HCEC 1CT (cell line): ENCODE data around the gene NKG7.

ENCODE experiments used
- DNase-seq: peaks from one replicate; pipeline ENCODE4 v3.0.0-alpha.2; 2017

Gene NKG7

DNA sequence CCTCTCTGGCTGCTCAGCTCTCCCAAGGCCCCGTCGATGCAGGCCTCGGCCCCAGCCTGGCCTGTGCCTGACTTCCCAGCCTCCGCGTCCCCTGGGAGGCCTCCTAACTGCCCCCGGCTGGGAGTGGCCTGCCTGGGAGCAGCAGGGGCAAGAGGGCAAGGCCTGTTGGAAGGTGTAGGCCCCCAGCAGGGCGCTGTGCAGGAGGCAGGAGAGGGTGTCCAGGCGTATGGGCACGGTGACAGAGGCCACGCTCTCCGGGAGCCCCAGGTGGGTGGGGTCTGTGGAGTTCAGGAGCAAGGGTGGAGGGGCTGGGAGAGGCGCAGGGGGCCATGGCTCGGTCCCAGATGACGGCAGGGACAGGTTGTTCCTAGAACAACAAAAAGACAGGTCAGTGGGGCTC lies 16.7 kb upstream of the NKG7 start:
- DNase-seq: no peak

DNA sequence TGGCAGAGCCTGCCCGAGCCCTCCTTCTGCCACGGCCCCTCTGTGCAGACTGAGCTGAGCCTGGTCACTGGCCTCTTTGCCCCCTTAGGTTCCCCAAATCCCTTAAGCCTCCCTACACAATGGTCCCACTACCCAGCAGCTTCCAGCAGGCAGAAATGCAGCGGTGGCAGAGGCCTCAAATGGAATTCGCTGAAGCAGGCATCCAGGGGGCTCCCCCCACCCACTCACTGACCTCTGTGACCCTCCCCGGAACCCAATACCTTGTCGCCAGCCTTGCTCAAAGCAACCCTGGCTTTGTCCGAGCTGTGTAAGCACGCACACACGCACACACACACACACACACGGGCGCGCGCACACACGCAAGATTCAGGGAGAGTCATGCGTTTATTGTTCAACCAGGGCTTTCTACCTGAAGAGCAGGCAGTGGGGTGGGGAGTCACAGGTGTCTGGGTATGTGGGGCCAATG lies 15.5 kb upstream of the NKG7 start, which contains the start of gene LIM2:
Gene LIM2 (minus strand): TSS at position 51 of the 466 bp plus-strand sequence. CDS start 531 bp downstream, outside the sequence.
- DNase-seq: no peak

DNA sequence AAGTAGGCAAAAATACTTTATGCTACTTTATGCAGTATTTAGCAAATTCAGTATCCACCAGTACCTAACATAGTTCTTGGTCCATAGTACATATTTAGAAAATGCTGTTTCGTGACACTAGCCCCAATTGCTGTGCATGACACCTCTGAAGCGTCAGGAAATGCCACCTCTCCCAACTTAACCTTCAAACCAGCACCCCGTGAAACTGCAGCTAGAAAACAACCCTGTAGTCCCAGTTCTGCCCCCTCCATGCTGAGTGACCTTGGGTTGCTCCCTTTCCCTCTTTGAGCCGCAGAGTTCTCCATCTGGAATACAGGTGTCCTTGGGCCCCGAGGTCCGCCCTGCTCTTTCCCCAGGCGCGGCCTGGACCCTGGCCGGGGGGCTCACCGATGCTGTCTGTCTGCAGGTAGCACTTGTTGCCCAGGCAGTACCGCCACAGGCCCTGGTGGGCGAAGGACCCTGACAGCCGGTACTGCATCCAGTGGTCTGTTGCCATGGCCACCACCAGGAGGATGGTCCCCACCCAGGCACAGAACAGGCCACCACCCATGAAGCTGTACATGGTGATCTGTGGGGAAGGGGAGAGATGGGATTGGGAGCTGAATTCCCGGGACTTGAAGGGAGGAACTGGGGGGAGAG lies 14.5 kb upstream of the NKG7 start:
- no peak for DNase-seq

DNA sequence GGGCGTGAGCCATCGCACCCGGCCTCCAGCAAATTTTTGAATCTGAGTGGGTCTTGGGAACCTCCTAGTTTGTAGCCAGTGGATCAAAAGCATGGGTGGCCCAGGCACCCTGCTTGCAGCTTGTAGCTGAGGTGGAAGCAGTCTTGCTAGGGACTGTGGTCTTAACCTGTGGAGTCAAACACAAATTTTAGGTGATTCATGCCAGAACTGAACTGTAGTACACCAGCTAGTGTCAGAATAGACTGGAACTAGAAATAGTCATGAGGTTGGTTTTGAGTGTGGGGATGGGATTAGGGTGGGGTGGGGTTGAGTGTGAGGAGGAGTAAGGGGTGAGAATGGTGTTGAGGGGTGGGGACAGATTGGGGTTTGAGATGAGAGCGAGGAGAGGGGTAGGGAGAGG lies 9.6 kb upstream of the NKG7 start:
- no peak for DNase-seq

DNA sequence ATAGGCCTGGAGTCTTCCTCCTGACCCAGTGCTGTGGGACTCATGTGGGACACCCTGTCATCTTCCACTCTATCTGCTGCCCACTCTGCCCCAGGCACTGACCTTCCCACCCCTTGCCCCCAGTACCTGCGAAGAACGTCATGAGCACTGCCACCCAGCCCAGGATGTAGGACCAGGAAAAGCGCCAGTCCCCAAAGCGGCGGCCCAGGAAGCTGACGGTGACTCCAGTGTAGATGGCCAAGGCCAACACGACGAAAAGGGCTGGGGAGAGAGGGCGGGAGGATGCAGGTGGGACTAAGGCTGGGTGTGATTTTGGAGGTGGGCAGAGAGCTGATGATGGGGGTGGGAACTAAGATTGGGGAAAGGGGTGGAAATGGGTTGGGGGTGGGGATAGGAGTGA lies 7.9 kb upstream of the NKG7 start:
- DNase-seq: no peak

DNA sequence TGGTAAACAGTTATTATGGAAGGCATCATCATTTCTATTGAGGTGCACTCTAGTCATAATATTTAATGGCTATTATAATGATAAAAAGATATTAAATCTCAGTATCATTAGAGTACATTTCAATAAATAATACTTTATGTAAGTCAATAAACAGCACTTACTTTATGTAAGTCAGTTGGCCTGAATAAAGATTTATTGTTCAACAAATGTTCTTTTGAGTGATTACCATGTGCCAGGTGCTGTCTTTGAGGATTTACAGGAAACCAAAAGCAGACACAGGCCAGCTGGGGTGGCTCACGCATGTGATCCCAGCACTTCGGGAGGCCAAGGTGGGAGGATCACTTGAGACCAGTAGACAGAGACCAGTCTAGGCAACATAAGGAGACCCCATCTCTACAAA lies 5.0 kb upstream of the NKG7 start:
- no peak for DNase-seq

DNA sequence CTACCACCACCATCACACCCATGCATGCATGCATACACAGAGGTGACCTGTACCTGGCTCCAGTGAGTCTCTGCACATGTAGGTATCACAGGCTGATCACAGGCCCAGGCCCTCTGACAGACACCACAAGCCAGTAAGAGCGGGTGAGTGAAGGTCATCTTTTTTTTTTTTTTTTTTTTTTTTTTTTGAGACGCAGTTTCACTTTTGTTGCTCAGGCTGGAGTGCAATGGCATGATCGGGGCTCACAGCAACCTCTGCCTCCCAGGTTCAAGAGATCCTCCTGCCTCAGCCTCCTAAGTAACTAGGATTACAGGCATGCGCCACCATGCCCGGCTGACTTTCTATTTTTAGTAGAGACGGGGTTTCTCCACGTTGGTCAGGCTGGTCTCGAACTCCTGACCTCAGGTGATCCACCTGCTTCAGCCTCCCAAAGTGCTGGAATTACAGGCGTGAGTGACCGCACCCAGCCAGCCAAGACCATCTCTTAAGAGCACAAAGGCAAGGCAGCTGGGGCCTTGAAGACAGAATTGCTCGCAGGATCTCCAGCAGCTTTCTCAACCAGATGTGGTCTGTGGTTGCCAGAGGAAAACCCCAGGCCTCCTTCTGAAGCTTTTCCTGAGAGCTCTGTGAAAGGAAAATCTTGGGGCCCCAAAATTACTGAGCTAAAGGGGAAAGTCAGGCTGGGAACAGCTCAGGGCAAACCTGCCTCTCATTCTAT lies 3.2 kb upstream of the NKG7 start:
- DNase-seq: no peak

DNA sequence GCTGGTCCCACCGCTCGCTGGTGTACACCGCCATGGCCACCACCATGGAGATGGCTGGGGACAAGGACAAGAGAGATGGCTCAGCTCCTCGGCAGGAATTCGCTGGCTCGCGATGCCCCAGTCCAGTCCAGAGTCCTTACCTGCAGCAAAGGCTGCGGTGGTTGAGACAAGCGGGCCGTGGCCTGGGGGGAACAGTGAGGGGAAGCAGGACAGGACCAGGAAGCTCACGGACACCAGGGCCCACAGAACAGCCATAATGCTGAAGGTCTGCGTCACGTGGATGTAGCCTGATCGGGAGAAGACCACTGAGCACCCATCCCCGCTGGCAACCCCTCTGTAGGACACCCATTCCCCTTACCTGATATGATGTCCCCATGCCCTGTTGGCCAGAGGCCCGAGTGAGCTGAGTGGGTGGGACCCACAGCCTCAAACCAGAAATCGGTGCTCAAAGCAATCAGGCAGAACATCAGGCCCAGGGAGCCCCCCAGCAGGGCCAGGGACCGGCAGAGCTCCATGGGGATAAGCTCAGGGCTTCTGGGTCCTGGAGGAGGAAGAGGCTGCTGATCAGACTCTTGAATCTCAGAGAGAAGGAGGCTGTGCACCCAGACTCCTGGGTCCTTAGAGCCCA lies 319 bp downstream of the NKG7 start:
- DNase-seq: no peak

DNA sequence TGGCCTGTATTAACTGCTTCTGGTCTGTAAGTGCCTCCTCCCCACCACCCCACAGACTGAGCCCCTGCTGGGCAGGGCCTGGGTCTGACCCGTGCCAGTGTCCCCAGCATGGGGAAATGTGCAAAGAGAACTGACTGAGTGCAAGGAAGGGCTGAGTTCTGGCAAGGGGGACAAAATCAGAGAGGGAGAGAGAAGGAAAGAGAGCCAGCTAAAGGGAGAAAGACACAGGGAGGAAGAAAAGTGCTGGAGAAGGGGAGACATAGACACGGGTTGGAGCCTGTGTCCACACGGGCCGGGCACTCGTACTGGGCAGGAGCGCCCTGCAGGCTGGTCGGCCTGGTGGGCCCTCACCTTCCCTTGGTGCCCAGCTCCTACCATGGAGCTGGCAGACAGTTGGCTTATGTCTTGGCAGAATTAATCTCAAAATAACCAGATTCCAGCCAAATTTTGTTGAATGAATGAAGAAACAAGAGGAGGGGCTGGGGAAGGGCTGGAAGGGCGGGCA lies 1.2 kb downstream of the NKG7 start:
- no peak for DNase-seq

DNA sequence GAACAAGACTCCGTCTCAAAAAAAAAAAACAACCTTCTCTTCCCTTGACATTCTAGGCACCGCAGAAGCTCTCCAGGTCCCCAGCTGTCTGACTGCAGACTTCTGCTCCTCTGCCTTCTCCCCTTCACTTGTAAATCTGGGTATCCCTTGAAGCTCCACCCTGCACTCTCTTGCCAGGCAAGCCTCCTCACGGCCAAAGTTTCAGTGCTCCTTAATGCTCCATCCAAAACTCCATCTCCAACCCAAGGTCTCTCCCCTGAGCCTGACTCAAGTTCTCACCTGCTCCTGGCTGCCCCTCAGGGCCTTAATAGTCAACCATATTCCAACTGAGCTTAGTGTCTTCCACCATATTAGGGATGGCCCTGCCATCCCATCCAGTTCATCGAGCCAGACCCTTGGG lies 2.2 kb downstream of the NKG7 start:
- DNase-seq: no peak

DNA sequence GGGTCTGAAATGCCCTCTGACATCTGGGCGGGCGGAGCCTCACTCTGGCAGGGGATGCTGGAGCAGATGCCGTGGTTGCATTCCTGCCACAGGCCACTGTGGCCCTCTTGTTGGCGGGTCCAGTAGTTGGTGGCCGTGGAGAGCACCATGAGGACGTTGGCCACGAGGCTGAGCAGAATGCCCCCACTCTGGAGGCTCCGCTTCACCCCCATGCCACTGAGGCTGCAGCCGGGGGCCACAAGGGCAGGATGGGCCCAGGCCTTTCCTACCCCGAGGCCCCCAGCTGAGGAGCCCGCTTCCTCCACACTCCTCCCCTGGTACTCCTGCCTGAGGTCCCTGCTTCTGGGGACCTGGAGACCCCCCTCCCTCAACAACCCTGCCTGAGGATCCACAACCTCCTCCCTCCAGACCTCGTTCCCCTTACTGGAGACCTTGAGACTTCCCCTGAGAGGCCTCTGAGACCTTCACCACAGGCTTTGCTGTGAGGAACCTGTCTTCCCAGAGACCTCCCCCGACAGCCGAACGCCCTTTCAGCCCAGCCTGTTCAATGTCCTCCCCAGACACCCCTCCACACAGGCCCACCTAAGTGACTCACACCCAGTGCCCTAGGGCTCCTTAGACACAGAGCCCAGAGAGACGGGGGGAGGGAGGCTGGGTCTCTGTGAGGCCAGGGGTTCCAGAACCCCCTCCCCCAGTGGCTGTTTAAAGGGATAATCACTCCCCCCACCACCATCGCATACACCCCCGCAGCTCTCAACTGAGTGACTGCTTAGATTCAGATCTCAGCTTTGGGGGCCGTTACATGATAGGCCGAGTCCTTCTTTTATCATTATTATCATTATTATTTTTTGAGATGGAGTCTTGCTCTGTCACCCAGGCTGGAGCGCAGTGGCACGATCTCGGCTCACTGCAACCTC lies 3.8 kb downstream of the NKG7 start, which contains the start of gene CLDND2:
Gene CLDND2 (minus strand): TSS at position 638 of the 917 bp plus-strand sequence. CDS start 426 bp downstream, at position 212.
- DNase-seq: no peak

DNA sequence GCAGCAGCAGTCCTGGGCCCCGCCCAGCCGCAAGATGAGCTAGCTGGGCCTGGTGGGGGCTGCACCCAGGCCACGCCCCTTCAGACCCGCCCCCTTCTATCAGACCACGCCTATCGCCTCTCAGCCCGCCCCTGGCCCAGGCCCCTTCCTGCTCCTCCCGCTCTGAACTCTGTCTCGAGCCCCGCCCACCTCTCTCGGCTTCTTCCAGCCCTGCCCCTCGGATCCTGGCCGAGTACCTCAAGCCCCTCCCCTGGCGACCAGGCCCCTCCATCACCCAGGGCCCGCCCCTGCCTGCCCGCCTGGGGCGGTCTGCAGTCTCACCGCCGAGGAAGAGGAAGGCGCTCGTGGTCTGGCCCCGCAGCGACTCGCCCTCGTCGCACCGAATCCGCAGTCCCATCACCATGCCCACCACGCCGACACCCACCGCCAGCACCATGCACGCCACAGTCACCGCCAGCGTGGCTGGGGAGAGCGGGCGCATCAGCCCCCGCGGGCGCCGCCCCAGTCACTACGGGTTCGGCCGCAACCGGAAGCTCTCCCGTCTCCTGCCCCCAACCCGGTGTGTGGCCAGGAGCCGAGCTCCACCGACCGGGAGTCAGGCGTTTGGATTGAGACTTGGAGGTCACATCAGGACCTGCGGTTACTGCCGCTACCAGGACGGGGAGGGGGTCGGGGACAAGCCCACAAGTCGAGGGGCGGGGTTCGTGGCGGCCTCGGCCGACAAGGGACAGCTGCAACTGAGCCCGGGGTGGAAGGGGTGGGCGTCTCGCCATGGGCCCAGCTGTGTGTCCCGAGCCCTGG lies 4.7 kb downstream of the NKG7 start:
- peak; percentile 98 for DNase-seq

DNA sequence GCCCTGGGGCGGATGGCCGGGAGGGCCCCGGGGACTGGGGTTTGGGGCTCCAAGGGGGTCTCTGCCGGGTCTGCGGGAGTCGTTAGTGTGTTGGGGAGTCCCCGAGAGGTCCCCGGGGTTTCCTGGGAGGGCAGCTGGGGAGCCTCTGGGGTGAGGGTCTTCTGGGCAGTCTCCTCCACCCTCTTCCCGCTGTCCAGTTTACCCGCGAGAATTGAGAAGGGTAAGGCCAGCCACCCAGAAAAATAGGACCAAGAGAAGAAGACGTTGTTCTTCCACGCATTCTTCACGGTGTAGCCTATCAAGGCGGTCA lies 5.2 kb downstream of the NKG7 start:
- DNase-seq: no peak

DNA sequence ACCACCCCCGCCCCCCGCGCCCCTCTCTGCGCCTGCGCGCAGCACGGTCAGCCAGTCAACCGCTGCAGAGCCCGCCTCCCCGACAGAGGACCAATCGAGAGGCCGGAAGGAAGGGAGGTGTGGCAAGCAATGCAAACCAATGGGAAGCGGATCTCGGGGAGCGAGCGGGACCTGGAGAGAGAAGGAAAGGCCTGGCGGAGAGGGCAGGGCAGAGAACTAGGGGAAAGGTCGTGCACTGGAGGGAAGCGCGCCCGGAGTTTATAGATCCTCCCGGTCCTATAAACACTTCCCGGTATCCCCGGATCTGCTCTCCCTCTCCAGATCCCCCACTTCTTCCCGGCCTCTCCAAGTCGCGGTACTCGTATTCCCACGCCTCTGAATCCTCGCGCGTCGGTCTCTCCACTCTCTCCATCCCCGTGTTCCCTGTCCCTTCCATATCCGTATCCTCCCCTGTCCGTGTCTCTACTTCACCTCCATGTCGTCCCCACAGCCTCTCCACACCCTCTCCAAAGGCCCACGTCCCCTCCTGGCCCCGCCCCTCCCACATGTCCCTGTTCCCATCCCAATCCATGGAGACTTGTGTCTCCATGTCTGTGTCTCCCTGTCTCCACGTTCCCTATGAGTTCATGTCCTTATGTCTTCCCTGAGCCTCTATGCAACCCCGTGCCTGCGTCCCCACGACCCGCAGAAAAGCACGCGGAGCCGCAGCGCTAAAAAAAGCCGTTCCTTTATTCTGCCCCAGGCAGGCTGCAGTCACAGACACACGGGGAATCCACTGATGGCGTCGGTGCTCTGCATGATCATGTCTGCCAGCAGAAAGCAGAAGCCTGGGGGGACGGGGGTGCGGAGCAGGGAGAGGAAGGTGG lies 5.8 kb downstream of the NKG7 start:
- peak; percentile 98 for DNase-seq

DNA sequence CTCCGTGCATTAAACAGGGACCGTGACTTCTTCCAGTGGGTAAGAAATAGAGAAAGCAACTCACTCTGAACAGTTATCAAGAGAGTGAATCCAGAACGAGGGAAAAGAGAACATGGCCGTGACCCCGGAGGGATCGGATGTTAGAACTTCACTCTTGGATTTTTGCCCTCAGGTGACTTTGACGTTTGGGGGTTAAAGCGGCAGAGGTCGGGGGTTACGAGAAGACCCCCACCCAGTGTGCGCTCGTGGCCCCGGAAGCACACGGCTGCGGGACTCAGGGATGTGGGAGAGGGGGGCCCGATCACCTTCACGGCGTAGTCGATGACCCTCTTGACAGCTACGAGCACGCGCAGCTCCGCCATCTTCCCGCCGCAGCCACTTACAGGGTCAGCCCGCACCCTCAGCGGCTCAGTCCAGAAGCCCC lies 6.5 kb downstream of the NKG7 start, which contains the start of gene ETFB:
Gene ETFB (minus strand): TSS at position 424 of the 424 bp plus-strand sequence. CDS start 62 bp downstream, at position 362.
- no peak for DNase-seq

DNA sequence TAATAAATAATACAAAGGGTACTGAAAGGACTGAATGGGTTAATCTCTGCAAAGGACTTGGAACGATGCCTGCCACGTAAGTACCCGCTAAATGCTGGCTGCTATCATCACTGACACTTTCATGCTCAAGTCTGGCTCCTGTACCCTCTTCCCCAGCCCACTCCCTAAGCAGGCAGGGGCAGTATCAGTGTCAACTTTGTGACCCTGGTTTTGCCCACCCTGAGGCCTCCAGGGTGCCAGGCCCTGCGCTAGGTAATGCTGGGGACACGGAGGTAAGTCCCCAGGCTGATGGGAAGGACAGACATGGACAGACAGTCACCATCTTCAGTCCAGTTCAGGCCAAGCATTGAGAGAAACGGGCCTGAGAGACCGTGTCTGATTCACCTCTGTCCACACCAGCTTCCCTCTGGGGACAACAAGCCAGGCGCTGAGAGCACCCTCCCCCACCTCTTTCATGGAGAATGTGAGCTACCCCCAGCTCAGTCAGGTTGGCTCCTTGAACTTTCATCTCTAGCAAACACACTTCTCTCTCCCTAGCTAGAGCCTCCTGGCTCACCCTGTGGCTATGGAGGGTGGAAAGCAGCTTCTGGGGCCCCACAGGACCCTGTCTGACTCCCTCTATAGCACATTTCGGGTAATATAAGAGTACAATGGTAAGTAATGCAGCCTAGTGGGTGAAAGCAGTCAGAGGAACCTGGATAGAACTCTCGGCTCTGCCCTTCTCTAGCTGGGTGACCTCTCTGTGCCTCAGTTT lies 7.1 kb downstream of the NKG7 start:
- DNase-seq: peak; percentile 45

DNA sequence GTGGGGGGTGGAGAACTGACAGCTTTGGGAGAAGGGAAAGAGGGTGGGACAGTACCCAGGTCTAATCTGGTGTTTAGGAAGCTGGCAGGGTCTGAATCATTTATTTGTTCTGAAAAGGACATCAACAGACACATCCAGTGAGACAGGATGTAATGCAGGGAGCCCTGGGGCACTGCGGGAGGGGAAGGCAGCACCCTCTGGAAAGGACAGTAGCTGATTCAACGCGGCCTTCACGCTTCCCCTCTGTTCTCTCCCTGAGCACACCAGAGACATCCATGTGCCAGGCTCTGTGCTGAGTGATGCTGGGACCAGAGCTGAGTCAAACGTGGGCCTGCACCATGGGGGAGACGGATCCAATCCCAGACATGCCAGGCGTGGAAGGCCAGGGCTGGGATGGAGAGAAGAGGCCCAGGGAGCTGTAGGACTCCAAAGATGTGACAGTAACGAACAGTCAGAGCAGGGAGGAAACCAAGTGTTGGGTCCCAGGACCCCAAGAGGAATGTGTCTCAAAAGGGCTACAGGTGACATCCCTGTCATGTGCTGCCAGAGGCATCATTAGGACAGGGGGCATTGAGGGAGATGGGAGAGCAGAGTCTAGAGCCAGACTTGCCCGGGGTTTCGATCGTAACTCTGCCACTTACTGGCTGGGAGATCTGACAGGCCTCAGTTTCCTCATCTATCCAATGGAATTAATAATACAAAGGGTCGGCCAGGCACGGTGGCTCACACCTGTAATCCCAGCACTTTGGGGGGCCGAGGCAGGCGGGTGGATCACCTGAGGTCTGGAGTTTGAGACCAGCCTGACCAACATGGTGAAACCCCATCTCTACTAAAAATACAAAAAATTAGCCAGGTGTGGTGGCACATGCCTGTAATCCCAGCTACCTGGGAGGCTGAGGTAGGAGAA lies 8.0 kb downstream of the NKG7 start:
- DNase-seq: no peak

DNA sequence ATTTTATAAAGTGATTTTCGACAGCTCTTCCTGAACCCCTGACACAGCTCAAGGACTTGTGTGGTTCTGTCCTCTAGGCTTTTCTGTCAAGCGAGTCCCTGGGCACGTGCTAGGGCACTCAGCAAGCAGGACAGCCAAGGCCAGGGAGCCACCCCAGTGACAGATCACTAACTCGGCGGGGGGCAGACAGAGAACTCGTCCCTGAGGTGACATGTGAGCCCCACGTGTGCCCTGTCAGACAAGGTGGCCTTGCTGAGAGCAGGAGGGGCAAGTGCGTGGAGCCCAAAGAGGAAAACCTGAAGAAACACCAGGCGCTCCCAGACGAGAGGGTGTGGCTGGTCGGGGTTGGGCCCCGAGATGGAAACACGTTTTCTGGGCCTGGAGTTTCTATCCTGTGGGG lies 11.2 kb downstream of the NKG7 start:
- DNase-seq: no peak

DNA sequence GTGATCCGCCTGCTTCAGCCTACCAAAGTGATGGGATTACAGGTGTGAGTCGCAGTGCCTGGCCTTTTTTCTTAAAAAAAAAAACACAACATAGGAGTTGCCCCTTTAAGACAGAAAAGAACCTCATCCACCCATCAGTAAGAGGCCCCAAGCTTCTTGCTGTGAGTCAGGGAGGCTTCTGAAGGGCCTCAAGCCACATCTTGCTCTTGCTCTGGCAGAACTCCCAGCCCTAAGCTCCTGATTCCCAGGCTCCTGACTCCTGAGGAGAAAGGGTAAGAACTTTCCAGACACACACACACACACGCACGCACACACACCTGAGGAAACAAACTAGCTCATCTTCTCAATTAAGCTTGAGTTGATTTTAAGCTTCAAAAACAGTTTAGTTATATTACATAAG lies 13.2 kb downstream of the NKG7 start:
- DNase-seq: peak; percentile 81
